GM23248 (cell line): Measurements from ENCODE around the gene KIAA1671.

ENCODE experiments used
- EZH2 ChIP-seq: fragments of 200-600 bp; sonication (generic); IDR thresholded peaks from 2 replicates; pipeline ENCODE4 v1.6.1; 2018; ENCODE audit warnings: antibody characterized with exemption, mild to moderate bottlenecking; ENCODE audit not compliant: insufficient read depth, poor library complexity, severe bottlenecking
- EZH2phosphoT487 ChIP-seq: fragments of 200-600 bp; sonication (generic); IDR thresholded peaks from 2 replicates; pipeline ENCODE4 v1.6.1; 2018; ENCODE audit warnings: antibody characterized with exemption, moderate library complexity, mild to moderate bottlenecking, low read depth; ENCODE audit not compliant: insufficient read depth

- TF ChIP-seq EZH2phosphoT487, result no peak
- TF ChIP-seq EZH2, result no peak
These were observed 87.2 kb downstream of the KIAA1671 start for GRCh38 chr22:25039754-25040153.
